ENCODE measurements around the gene HSPB8.

Gene HSPB8

GRCh38 chr12:119182701-119183493, 4.2 kb downstream of the HSPB8 start:
- no peak for ATAC-seq (ENCODE audit: insufficient read depth, low read depth)
- no peaks in the 10 kb centered on the region for H3K9me3 ChIP-seq (ENCODE audit: insufficient read depth, low read length, severe bottlenecking)
- DNase-seq: no peak
- no peaks in the 10 kb centered on the region for H3K4me1 ChIP-seq (ENCODE audit: insufficient read depth, low read length)
- H3K27me3 ChIP-seq (ENCODE audit: insufficient read depth, low read length, poor library complexity): no peaks in the 10 kb centered on the region
- TF ChIP-seq EZH2 (IDR thresholded peaks at IDR 0.05; ENCODE audit: borderline replicate concordance, low read depth, low read length, severe bottlenecking): no peak
- TF ChIP-seq, protein P1, sequence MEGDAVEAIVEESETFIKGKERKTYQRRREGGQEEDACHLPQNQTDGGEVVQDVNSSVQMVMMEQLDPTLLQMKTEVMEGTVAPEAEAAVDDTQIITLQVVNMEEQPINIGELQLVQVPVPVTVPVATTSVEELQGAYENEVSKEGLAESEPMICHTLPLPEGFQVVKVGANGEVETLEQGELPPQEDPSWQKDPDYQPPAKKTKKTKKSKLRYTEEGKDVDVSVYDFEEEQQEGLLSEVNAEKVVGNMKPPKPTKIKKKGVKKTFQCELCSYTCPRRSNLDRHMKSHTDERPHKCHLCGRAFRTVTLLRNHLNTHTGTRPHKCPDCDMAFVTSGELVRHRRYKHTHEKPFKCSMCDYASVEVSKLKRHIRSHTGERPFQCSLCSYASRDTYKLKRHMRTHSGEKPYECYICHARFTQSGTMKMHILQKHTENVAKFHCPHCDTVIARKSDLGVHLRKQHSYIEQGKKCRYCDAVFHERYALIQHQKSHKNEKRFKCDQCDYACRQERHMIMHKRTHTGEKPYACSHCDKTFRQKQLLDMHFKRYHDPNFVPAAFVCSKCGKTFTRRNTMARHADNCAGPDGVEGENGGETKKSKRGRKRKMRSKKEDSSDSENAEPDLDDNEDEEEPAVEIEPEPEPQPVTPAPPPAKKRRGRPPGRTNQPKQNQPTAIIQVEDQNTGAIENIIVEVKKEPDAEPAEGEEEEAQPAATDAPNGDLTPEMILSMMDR (IDR thresholded peaks at IDR 0.05; ENCODE audit: borderline replicate concordance, extremely low read depth, low read length, poor library complexity, severe bottlenecking): no peak
- no peak overlapping the region for H3K4me2 ChIP-seq (ENCODE audit: insufficient read depth, low read length)
- H3K4me3 ChIP-seq (ENCODE audit: low read depth in 1 of 2, low read length in 2 of 2): no peak overlapping the region
- no peaks in the 10 kb centered on the region for H4K20me1 ChIP-seq (ENCODE audit: insufficient read depth, low read length)
- H3K9ac ChIP-seq (ENCODE audit: low read depth, low read length): no peak overlapping the region
- H2AFZ ChIP-seq (ENCODE audit: low read depth, low read length): no peak overlapping the region
- H3K27ac ChIP-seq (ENCODE audit: low read length): no peak overlapping the region
- H3K79me2 ChIP-seq (ENCODE audit: insufficient read depth, low read length): no peaks in the 10 kb centered on the region
- no peaks in the 10 kb centered on the region for H3K36me3 ChIP-seq (ENCODE audit: insufficient read depth, low read length)

DNA sequence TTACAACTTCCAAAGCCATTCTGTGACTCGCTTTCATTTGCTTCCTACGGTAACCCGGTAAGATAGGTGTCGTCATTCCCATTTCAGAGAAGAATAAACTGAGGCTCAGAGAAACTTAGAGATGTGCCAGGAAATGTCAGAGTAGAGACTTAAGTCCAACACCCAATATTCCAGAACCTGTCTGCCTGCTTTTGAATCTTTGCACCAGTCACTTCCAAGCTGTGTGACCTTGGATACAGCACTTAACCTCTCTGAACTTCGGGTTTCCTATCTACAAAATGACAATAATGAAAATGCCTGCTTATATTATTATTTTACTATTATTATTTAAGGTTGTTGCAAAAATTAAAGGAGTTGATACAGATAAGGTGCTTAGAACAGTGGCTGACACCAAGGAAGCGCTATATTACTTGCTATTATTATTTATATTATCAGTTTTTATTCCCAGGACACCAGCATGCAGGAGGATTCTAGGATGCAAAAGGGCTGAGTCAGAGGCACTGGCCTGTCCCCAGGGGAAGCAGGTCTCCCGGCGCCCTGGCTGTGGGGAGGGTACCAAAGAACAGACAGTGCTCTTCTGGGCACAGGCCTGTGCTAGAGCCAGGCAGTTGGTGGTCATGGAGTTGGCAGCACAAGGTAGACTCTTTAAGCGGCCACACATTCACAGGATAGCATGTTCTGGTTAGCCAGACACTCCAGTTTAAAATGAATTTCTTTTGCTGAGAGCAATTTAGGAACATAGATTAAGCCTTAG, 5.4 kb downstream of the HSPB8 start:
- Histone ChIP-seq H3K27me3 (ENCODE audit: insufficient read depth, low read length, poor library complexity) (no peaks in the 10 kb centered on the region), H2AFZ (ENCODE audit: low read depth, low read length) (no peak overlapping the region), H3K9me3 (ENCODE audit: insufficient read depth, low read length, severe bottlenecking) (no peaks in the 10 kb centered on the region), H3K4me1 (ENCODE audit: insufficient read depth, low read length) (no peaks in the 10 kb centered on the region), H3K9ac (ENCODE audit: low read depth, low read length) (no peak overlapping the region), H4K20me1 (ENCODE audit: insufficient read depth, low read length) (peaks cover 2% of the 10 kb centered on the region; the same call in 1 of the 2 replicates), H3K4me3 (ENCODE audit: low read depth in 1 of 2, low read length in 2 of 2) (no peak overlapping the region), H3K79me2 (ENCODE audit: insufficient read depth, low read length) (no peaks in the 10 kb centered on the region), H3K4me2 (ENCODE audit: insufficient read depth, low read length) (no peak overlapping the region), H3K36me3 (ENCODE audit: insufficient read depth, low read length) (no peaks in the 10 kb centered on the region), H3K27ac (ENCODE audit: low read length) (no peak overlapping the region)
- DNase-seq (no peak), ATAC-seq (ENCODE audit: insufficient read depth, low read depth) (no peak)
- TF ChIP-seq EZH2 (IDR thresholded peaks at IDR 0.05; ENCODE audit: borderline replicate concordance, low read depth, low read length, severe bottlenecking): no peak
- TF ChIP-seq, protein P1 (IDR thresholded peaks at IDR 0.05; ENCODE audit: borderline replicate concordance, extremely low read depth, low read length, poor library complexity, severe bottlenecking): no peak

DNA sequence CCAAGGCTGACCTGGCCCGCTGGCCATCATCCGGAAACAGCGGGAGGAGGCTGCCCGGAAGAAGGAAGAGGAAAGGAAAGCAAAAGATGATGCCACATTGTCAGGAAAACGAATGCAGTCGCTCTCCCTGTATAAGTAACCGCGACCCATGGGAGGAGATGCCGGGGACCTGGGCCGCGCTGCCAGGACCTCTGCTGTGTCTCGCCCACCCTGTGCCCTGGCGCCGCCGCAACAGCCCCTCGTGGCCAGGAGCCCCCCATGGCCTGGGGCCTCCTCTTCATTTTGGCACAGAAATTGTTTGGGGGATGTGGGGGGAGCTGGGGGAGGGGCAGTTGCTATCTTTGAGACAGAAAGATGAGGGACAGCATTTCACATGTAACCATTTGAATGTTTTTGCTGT, 16.5 kb downstream of the HSPB8 start:
- H3K27me3 ChIP-seq (ENCODE audit: insufficient read depth, low read length, poor library complexity): no peaks in the 10 kb centered on the region
- no peaks in the 10 kb centered on the region for H3K9me3 ChIP-seq (ENCODE audit: insufficient read depth, low read length, severe bottlenecking)
- DNase-seq: no peak
- no peaks in the 10 kb centered on the region for H4K20me1 ChIP-seq (ENCODE audit: insufficient read depth, low read length)
- no peak for ATAC-seq (ENCODE audit: insufficient read depth, low read depth)
- no peak for TF ChIP-seq EZH2 (IDR thresholded peaks at IDR 0.05; ENCODE audit: borderline replicate concordance, low read depth, low read length, severe bottlenecking)
- TF ChIP-seq, protein P1 (IDR thresholded peaks at IDR 0.05; ENCODE audit: borderline replicate concordance, extremely low read depth, low read length, poor library complexity, severe bottlenecking): no peak
- no peaks in the 10 kb centered on the region for H3K79me2 ChIP-seq (ENCODE audit: insufficient read depth, low read length)
- H3K4me3 ChIP-seq (ENCODE audit: low read depth in 1 of 2, low read length in 2 of 2): no peak overlapping the region
- H3K36me3 ChIP-seq (ENCODE audit: insufficient read depth, low read length): no peaks in the 10 kb centered on the region
- no peak overlapping the region for H2AFZ ChIP-seq (ENCODE audit: low read depth, low read length)
- no peak overlapping the region for H3K4me2 ChIP-seq (ENCODE audit: insufficient read depth, low read length)
- no peak overlapping the region for H3K27ac ChIP-seq (ENCODE audit: low read length)
- H3K4me1 ChIP-seq (ENCODE audit: insufficient read depth, low read length): no peaks in the 10 kb centered on the region
- no peak overlapping the region for H3K9ac ChIP-seq (ENCODE audit: low read depth, low read length)

All from DND-41 (cell line).